BE2C (cell line): Measurements from ENCODE around the gene PEMT.

ENCODE experiments used
- DNase-seq: peaks from one replicate; pipeline ENCODE4 v3.0.0-alpha.2; 2020
- H3K27me3 ChIP-seq: fragments of 250-450 bp; sonication (Bioruptor Pico); 2 replicates; pipeline ENCODE4 v1.5.1; 2020; ENCODE audit warnings: mild to moderate bottlenecking
- H3K36me3 ChIP-seq: fragments of 250-450 bp; sonication (Bioruptor Pico); 2 replicates; pipeline ENCODE4 v1.5.1; 2020; ENCODE audit warnings: mild to moderate bottlenecking
- H3K4me1 ChIP-seq: fragments of 250-450 bp; sonication (Bioruptor Pico); 2 replicates; pipeline ENCODE4 v1.5.1; 2020
- H3K4me3 ChIP-seq: 2 replicates; pipeline ENCODE4 v1.5.1; 2011; ENCODE audit warnings: low read depth, low read length
- H3K9me3 ChIP-seq: fragments of 250-450 bp; sonication (Bioruptor Pico); 2 replicates; pipeline ENCODE4 v1.5.1; 2020
- TF ChIP-seq, protein P1 (sequence below): IDR thresholded peaks from 2 replicates; pipeline ENCODE4 v1.5.1; 2012; ENCODE audit warnings: mild to moderate bottlenecking, low read depth, low read length

Gene PEMT

DNA sequence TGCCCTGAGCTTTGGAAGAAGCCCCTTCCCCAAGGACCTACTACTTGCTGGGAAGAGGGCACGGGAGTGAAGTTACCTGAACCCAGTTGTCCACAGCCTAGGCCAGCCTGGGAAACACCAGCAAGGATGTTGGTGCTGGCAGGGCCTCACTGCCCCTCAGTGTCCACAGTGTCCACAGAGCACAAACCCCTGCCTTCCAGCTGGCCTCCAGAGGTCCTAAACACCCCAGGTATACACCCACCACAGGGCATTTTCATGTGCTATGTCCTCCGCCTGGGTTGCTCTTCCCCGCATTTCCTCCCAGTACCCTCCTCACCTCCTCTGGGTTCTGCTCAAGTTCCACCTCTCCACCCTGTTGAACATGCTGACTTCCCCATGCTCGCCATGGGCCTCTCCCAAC lies 4.2 kb upstream of the PEMT start:
- no peak for DNase-seq
- TF ChIP-seq, protein P1, sequence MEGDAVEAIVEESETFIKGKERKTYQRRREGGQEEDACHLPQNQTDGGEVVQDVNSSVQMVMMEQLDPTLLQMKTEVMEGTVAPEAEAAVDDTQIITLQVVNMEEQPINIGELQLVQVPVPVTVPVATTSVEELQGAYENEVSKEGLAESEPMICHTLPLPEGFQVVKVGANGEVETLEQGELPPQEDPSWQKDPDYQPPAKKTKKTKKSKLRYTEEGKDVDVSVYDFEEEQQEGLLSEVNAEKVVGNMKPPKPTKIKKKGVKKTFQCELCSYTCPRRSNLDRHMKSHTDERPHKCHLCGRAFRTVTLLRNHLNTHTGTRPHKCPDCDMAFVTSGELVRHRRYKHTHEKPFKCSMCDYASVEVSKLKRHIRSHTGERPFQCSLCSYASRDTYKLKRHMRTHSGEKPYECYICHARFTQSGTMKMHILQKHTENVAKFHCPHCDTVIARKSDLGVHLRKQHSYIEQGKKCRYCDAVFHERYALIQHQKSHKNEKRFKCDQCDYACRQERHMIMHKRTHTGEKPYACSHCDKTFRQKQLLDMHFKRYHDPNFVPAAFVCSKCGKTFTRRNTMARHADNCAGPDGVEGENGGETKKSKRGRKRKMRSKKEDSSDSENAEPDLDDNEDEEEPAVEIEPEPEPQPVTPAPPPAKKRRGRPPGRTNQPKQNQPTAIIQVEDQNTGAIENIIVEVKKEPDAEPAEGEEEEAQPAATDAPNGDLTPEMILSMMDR, result no peak
- no peaks in the 10 kb centered on the region for H3K36me3 ChIP-seq
- no peaks in the 10 kb centered on the region for H3K4me1 ChIP-seq
- no peaks in the 10 kb centered on the region for H3K9me3 ChIP-seq
- H3K27me3 ChIP-seq, result no peaks in the 10 kb centered on the region
- H3K4me3 ChIP-seq, result no peak overlapping the region

DNA sequence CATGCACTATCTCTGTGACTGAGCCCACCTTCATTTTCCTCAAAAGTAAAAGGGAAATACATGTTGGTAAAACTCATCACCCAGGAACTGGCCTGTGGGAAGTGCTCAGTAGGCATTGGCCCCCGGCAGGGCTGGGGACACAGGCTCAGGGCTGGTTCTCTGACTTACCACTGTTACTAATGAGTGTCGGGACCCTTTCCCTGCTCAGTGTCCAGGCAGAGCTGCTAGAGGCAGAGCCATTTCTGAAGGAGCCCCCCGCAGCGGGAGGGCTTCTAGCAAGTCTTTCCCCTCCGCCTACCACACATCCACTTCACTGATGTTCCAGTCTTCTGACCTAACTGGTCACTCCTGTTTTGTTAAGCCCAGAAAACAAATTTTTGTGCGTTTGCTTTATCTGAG lies 1.7 kb upstream of the PEMT start:
- Histone ChIP-seq H3K36me3 (no peaks in the 10 kb centered on the region), H3K27me3 (no peaks in the 10 kb centered on the region), H3K9me3 (no peaks in the 10 kb centered on the region), H3K4me1 (no peaks in the 10 kb centered on the region), H3K4me3 (no peak overlapping the region)
- TF ChIP-seq, protein P1, result no peak
- DNase-seq, result no peak

DNA sequence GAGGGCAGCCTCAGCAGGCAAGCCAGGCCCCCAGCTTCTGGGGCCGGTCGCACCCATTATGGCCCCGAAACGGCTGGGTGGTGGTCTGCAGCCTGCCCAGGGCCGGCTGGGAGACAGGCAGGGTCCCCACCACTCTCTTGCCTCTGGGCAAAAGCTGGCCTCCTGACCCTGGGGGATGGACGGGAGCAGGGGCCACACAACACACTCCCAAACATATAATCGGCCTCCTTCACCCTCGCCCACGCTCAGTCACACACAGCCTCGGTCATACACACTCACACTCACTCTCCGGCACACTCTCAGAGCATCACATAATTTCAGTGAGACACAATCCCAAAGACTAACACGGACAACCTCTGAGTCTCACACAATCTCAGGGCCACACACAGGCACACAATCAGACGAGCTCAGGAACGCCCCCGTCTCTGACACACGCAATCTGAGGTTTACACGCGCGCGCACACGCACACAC lies 589 bp downstream of the PEMT start:
- H3K9me3 ChIP-seq, result no peaks in the 10 kb centered on the region
- TF ChIP-seq, protein P1, result no peak
- no peaks in the 10 kb centered on the region for H3K36me3 ChIP-seq
- no peak for DNase-seq
- no peaks in the 10 kb centered on the region for H3K4me1 ChIP-seq
- H3K27me3 ChIP-seq, result no peaks in the 10 kb centered on the region
- H3K4me3 ChIP-seq, result peak overlapping the region; percentile 74

DNA sequence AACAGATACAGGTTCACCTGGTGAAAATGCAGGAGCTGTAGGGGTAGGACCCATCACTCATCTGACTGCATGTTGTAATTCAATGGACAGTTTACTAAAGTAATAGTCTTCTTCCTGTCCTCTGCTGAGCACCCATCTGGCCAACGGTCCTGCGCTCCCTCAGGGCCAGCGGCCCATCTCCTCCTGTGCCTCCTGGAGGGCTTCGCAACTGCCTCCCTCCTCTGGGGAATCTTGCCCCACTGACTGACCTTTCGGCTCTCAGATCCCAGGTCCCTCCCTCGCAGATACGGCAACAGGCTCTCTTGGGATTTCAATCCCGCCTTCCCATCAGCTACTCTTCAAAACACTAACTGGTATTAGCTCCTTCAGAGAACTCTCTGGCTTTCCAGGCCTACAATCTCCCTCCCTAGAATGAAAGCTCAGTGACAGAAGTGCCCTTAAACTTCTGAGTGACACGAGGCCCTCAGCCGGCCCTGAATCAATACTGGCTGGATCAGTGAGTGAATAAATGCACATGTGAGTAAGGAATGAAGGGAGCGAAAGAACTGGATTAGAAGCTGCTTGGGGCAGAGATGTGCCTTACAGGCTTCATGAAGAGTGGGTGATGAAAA lies 1.3 kb downstream of the PEMT start:
- TF ChIP-seq, protein P1, result no peak
- no peaks in the 10 kb centered on the region for H3K4me1 ChIP-seq
- no peak for DNase-seq

DNA sequence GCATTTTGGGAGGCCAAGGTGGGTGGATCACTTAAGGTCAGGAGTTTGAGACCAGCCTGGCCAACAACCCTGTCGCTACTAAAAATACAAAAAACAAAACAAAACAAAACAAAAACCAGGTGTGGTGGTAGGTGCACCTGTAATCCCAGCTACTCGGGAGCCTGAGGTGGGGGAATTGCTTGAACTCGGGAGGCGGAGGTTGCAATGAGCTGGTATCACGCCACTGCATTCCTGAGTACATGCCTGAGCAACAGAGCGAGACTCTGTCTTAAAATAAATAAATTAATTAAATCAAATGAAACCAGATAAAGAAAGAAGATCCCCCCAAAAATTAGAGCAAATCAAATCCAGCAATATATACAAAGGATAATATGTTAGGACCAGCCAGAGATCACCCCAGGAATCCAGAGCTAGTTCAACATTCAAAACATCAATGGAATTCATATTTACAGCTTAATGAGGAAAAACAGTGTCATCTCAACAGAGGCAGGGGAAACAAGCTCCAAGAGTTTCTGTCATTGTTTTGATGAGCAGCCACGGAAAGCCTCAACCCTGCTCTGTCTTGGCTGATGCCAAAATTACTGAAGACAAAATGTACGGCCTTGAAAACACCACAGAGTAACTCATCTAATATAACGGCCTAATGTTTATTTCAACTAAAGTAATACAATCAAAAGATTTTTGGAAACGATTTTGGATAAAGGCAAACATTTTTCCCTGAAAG lies 3.7 kb downstream of the PEMT start:
- DNase-seq, result no peak
- Histone ChIP-seq H3K4me3 (no peak overlapping the region), H3K4me1 (no peaks in the 10 kb centered on the region), H3K36me3 (no peaks in the 10 kb centered on the region), H3K27me3 (no peaks in the 10 kb centered on the region), H3K9me3 (no peaks in the 10 kb centered on the region)
- TF ChIP-seq, protein P1, result no peak

More for the DNA sequence above, 1.3 kb downstream of the PEMT start:
- Histone ChIP-seq H3K27me3 (no peaks in the 10 kb centered on the region), H3K36me3 (no peaks in the 10 kb centered on the region), H3K4me3 (peak overlapping the region; percentile 74), H3K9me3 (no peaks in the 10 kb centered on the region)

DNA sequence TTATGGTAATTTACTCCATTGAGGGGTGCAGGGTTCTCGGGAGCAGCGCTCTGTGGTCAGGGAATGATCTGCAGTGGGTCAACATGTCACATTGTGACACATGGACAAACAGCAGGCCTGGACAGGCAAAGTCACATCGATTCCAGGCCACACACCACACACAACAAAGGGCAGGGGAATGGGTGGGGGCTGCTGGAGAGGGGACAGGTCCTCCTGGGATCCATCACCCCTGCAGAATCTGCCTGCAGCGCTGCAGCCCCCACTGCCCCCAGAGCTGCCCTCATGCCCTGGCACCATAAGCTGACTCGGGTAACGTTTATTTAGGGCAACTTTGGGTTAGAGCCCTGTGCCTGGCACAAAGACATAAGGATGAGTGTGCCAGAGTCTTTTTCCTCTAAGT lies 9.1 kb downstream of the PEMT start:
- DNase-seq, result no peak
- H3K4me1 ChIP-seq, result no peaks in the 10 kb centered on the region
- H3K9me3 ChIP-seq, result no peaks in the 10 kb centered on the region
- no peaks in the 10 kb centered on the region for H3K36me3 ChIP-seq
- no peaks in the 10 kb centered on the region for H3K27me3 ChIP-seq
- no peak overlapping the region for H3K4me3 ChIP-seq
- TF ChIP-seq, protein P1, result no peak
